Upper lobe of left lung (tissue), 6 donors: Measurements from ENCODE around the gene ZNF575. TPM values are rescaled to one million over a fixed set of nuclear protein-coding genes. Genes with fewer than 3 reads are reported as not detected.
A peak's percentile ranks its signal among the peaks of the same experiment; 100 is the strongest.

Source experiments
- ATAC-seq, 2 donors: fragments of 200-7000 bp; cut with Tn5 transposase; one replicate each; pipeline ENCODE4 v1.9.1; 2022; ENCODE audit warnings: mild to moderate bottlenecking in 2 of 2, moderate library complexity in 2 of 2; ENCODE audit not compliant: low FRiP score in 2 of 2
- DNase-seq, 2 donors: peaks; one replicate each; pipeline ENCODE4 v3.0.0-alpha.2; 2019 to 2020
- H3K27ac ChIP-seq, 4 donors: fragments of 200-600 bp; sonication (generic); one replicate each; pipeline ENCODE4 v1.5.1; 2016 to 2019
- H3K27me3 ChIP-seq, 4 donors: fragments of 200-600 bp; sonication (generic); one replicate each; pipeline ENCODE4 v1.5.1; 2017 to 2019
- H3K36me3 ChIP-seq, 4 donors: fragments of 200-600 bp; sonication (generic); one replicate each; pipeline ENCODE4 v1.5.1; 2016 to 2019
- H3K4me1 ChIP-seq, 4 donors: fragments of 200-600 bp; sonication (generic); one replicate each; pipeline ENCODE4 v1.5.1; 2018 to 2019
- H3K4me3 ChIP-seq, 4 donors: fragments of 200-600 bp; sonication (generic); one replicate each; pipeline ENCODE4 v1.5.1; 2017 to 2019; ENCODE audit warnings: mild to moderate bottlenecking in 2 of 4, moderate library complexity in 1 of 4
- H3K9me3 ChIP-seq, 4 donors: fragments of 200-600 bp; sonication (generic); one replicate each; pipeline ENCODE4 v1.5.1; 2018 to 2019
- CTCF ChIP-seq, 6 experiments: fragments of 450-650 bp in 4 of 6; fragments of 200-600 bp in 2 of 6; sonication (generic) in 2 of 6; IDR thresholded peaks; one replicate each; pipeline ENCODE4 v1.5.1; 2016 to 2019; ENCODE audit warnings: antibody characterized with exemption in 6 of 6
- EP300 ChIP-seq, 4 donors: sonication (generic); formaldehyde crosslinking; IDR thresholded peaks; one replicate each; pipeline ENCODE4 v1.5.1; 2017; ENCODE audit warnings: antibody characterized with exemption in 4 of 4, control low read depth in 2 of 4
- POLR2A ChIP-seq, 4 donors: fragments of 450-650 bp; IDR thresholded peaks; one replicate each; pipeline ENCODE4 v1.5.1; 2016 to 2017; ENCODE audit warnings: antibody characterized with exemption in 4 of 4, mild to moderate bottlenecking in 2 of 4
- POLR2AphosphoS5 ChIP-seq, 2 donors: sonication (generic); formaldehyde crosslinking; IDR thresholded peaks; one replicate each; pipeline ENCODE4 v1.5.1; 2017; ENCODE audit warnings: antibody characterized with exemption in 2 of 2
- WGBS, 2 donors: methylation state at CpG; one replicate each; pipeline ENCODE4 v1.1.5; 2017 to 2018; 5-methylcytosine and 5-hydroxymethylcytosine counted together
- total RNA-seq, 6 donors: library from RNA; depleted of rRNA in 4 of 6; stranded (reverse); fragments of >200 nt in 4 of 6; gene quantifications; one replicate each; pipeline versions ENCODE4 v1.1.0 to v1.2.1, GENCODE V29; 2016 to 2021
- donor health status: DM: no; HTN: no; CAD: no; lungs with moderate emphysema.
- donor health status: DM: no; HTN: yes; CAD: no; lungs with severe emphysema.

Gene ZNF575
- total RNA-seq, 6 donors from 2014 or later = 0.76 to 4.4 (median 2.7) TPM; not detected in 1

GRCh38 chr19:43574424-43575155 lies 41.6 kb downstream of the ZNF575 start:
- Histone ChIP-seq H3K36me3 (peaks cover 0 to 13% (median 2%) of the 10 kb centered on the region in 4 donors), H3K9me3 (no peaks in the 10 kb centered on the region), H3K4me1 (peaks cover 12 to 35% (median 22%) of the 10 kb centered on the region in 4 donors), H3K27me3 (no peaks in the 10 kb centered on the region), H3K27ac (peak overlapping the region; percentile 88 to 92 (median 89)), H3K4me3 (peak overlapping the region; percentile 80 to 91 (median 86))
- ATAC-seq (no peak), DNase-seq (no peak)
- WGBS, 2 donors = 26 to 32% methylated on average over 12 of the region's 12 CpGs
- no peak for TF ChIP-seq POLR2A (IDR thresholded peaks at IDR 0.05)
- no peak for TF ChIP-seq CTCF (IDR thresholded peaks at IDR 0.05)
- no peak for TF ChIP-seq POLR2AphosphoS5 (IDR thresholded peaks at IDR 0.05)

GRCh38 chr19:43575156-43575950 lies 42.4 kb downstream of the ZNF575 start, which contains the start of the genes PINLYP and XRCC1:
Gene PINLYP (plus strand): TSS chr19:43575801. CDS start chr19:43577192, 1,391 bp downstream.
Gene XRCC1 (minus strand): TSS chr19:43575527. CDS start chr19:43575458, 69 bp downstream.
- peak in 1 of 4 donors; percentile 53 for TF ChIP-seq EP300 (IDR thresholded peaks at IDR 0.05)
- TF ChIP-seq POLR2A (IDR thresholded peaks at IDR 0.05) = peak in 1 of 4 donors; percentile 65
- TF ChIP-seq CTCF (IDR thresholded peaks at IDR 0.05) = no peak
- TF ChIP-seq POLR2AphosphoS5 (IDR thresholded peaks at IDR 0.05) = peak; percentile 74 to 87
- Histone ChIP-seq H3K4me3 (peak within 1 kb of the TSS; percentile 80 to 91 (median 86)), H3K27me3 (no peaks in the 10 kb centered on the region), H3K9me3 (no peaks in the 10 kb centered on the region), H3K27ac (peak within 1 kb of the TSS; percentile 88 to 92 (median 89)), H3K4me1 (peaks cover 12 to 29% (median 24%) of the 10 kb centered on the region in 4 donors), H3K36me3 (peaks cover 0 to 13% (median 2%) of the 10 kb centered on the region in 4 donors)
- WGBS, 2 donors = 0% methylated on average over 20 to 51 of the region's 51 CpGs
- peak; percentile 98 to 99 for DNase-seq
- peak; percentile 98 to 99 for ATAC-seq

GRCh38 chr19:43575955-43576878 lies 43.2 kb downstream of the ZNF575 start:
- H3K27me3 ChIP-seq = no peaks in the 10 kb centered on the region
- peaks cover 12 to 33% (median 27%) of the 10 kb centered on the region in 4 donors for H3K4me1 ChIP-seq
- ATAC-seq (no peak), DNase-seq (no peak)
- H3K9me3 ChIP-seq = no peaks in the 10 kb centered on the region
- peak overlapping the region in 3 of 4 donors; percentile 80 to 88 (median 84) for H3K4me3 ChIP-seq
- TF ChIP-seq POLR2A (IDR thresholded peaks at IDR 0.05) (no peak), POLR2AphosphoS5 (IDR thresholded peaks at IDR 0.05) (no peak), CTCF (IDR thresholded peaks at IDR 0.05) (no peak), EP300 (IDR thresholded peaks at IDR 0.05) (no peak)
- H3K36me3 ChIP-seq = peaks cover 0 to 12% (median 2%) of the 10 kb centered on the region in 4 donors
- WGBS, 2 donors = 74 to 80% methylated on average over 37 of the region's 37 CpGs
- peak overlapping the region in 3 of 4 donors; percentile 40 to 90 (median 88) for H3K27ac ChIP-seq

- Histone ChIP-seq H3K27ac (no peak overlapping the region), H3K9me3 (no peaks in the 10 kb centered on the region), H3K36me3 (no peaks in the 10 kb centered on the region), H3K27me3 (no peaks in the 10 kb centered on the region), H3K4me1 (peaks cover 16 to 26% (median 22%) of the 10 kb centered on the region in 4 donors), H3K4me3 (no peak overlapping the region)
- TF ChIP-seq POLR2AphosphoS5 (IDR thresholded peaks at IDR 0.05) = no peak
- no peak for ATAC-seq
- 90 to 91% methylated on average over 3 of the region's 3 CpGs for WGBS, 2 donors
- DNase-seq = no peak
Observed at GRCh38 chr19:43578787-43579186, 45.8 kb downstream of the ZNF575 start.
